Astrocyte of the spinal cord (primary cell): ENCODE results near the gene DUSP8.
"Not testable (repeated sequence)": the region's sequence is repeated elsewhere in the genome, so short reads cannot be mapped to it uniquely, and the experiment has no call there.

Experiments used
- DNase-seq: peaks from one replicate; pipeline ENCODE4 v3.0.0; 2011; ENCODE audit warnings: low read depth, low spot score
- H3K4me3 ChIP-seq: 2 replicates; pipeline ENCODE4 v1.5.1; 2011; ENCODE audit warnings: low read depth, mild to moderate bottlenecking, low read length, moderate library complexity
- CTCF ChIP-seq: IDR thresholded peaks from 2 replicates; pipeline ENCODE4 v1.5.1; 2012; ENCODE audit warnings: low read depth, mild to moderate bottlenecking, low read length, inconsistent platforms
- in situ Hi-C: cut with HindIII; loops from 2 replicates; pipeline ENCODE4 v1.10.0; 2017; ENCODE audit warnings: low sequenced_read_pairs

The DUSP8 gene

GRCh38 chr11:1576825-1577224 lies 4.8 kb upstream of the DUSP8 start:
- in situ Hi-C loops, result no loop called here
- no peak overlapping the region for H3K4me3 ChIP-seq
- no peak for DNase-seq
- no peak for TF ChIP-seq CTCF

- in situ Hi-C loops, H3K4me3 ChIP-seq, DNase-seq: not testable (repeated sequence)
Measured at GRCh38 chr11:1575756-1576155, 3.7 kb upstream of the DUSP8 start.

- no peak overlapping the region for H3K4me3 ChIP-seq
- in situ Hi-C loops, result no loop called here
- no peak for DNase-seq
- TF ChIP-seq CTCF, result no peak
Measured at GRCh38 chr11:1574933-1575242, 2.8 kb upstream of the DUSP8 start.

- DNase-seq, result no peak
- peak; percentile 75 for TF ChIP-seq CTCF
- no peak overlapping the region for H3K4me3 ChIP-seq
- in situ Hi-C loops, result no loop called here
Measured at GRCh38 chr11:1574238-1574932, 2.3 kb upstream of the DUSP8 start.

- no peak for TF ChIP-seq CTCF
- DNase-seq, result no peak
- H3K4me3 ChIP-seq, result no peak overlapping the region
- in situ Hi-C loops, result no loop called here
Measured at GRCh38 chr11:1573903-1574237, 1.8 kb upstream of the DUSP8 start.

- in situ Hi-C loops, result no loop called here
- no peak for DNase-seq
Measured at GRCh38 chr11:1573077-1573902, 1.2 kb upstream of the DUSP8 start.

More at GRCh38 chr11:1573077-1573902, 1.2 kb upstream of the DUSP8 start:
- no peak overlapping the region for H3K4me3 ChIP-seq
- TF ChIP-seq CTCF, result no peak
